Liver (tissue), 3 donors: ENCODE measurements around the gene SIL1.

Experiments used
- ATF3 ChIP-seq: IDR thresholded peaks from 2 replicates; pipeline ENCODE4 v1.6.1; 2016; ENCODE audit warnings: antibody characterized with exemption
- CTCF ChIP-seq: fragments of 150-350 bp; IDR thresholded peaks from 2 replicates; pipeline ENCODE4 v1.5.1; 2017; ENCODE audit warnings: improper control_type of control experiment, low read depth, low read length; ENCODE audit not compliant: missing input control
- EGR1 ChIP-seq, 2 donors: IDR thresholded peaks; 2 replicates each; pipeline ENCODE4 v1.6.1; 2016 to 2018; ENCODE audit warnings: antibody characterized with exemption in 2 of 2, low read depth in 2 of 2
- GABPA ChIP-seq, 2 donors: IDR thresholded peaks in 1 of 2; conservative IDR thresholded peaks in 1 of 2; 2 replicates each; pipeline ENCODE4 v1.6.1; 2016; ENCODE audit warnings: antibody characterized with exemption in 2 of 2, mild to moderate bottlenecking in 1 of 2, moderate library complexity in 1 of 2
- JUND ChIP-seq, 2 donors: IDR thresholded peaks; 2 replicates each; pipeline ENCODE4 v1.6.1; 2016; ENCODE audit warnings: antibody characterized with exemption in 2 of 2
- MAX ChIP-seq: IDR thresholded peaks from 2 replicates; pipeline ENCODE4 v1.6.1; 2016; ENCODE audit warnings: antibody characterized with exemption
- RAD21 ChIP-seq, 2 donors: IDR thresholded peaks; 2 replicates each; pipeline ENCODE4 v1.6.1; 2016; ENCODE audit warnings: antibody characterized with exemption in 2 of 2, mild to moderate bottlenecking in 2 of 2
- REST ChIP-seq: IDR thresholded peaks from 2 replicates; pipeline ENCODE4 v1.6.1; 2016; ENCODE audit warnings: antibody characterized with exemption, mild to moderate bottlenecking
- TAF1 ChIP-seq: conservative IDR thresholded peaks from 2 replicates; pipeline ENCODE4 v1.6.1; 2016; ENCODE audit warnings: antibody characterized with exemption, mild to moderate bottlenecking
- YY1 ChIP-seq: IDR thresholded peaks from 2 replicates; pipeline ENCODE4 v1.6.1; 2016; ENCODE audit warnings: antibody characterized with exemption, mild to moderate bottlenecking
- ZBTB33 ChIP-seq: IDR thresholded peaks from 2 replicates; pipeline ENCODE4 v1.6.1; 2016; ENCODE audit warnings: antibody characterized with exemption
- donor health status: healthy.
- donor health status: healthy.

- TF ChIP-seq MAX (no peak), CTCF (no peak), ATF3 (no peak), JUND (IDR thresholded peaks at IDR 0.05) (no peak), GABPA (IDR thresholded peaks at IDR 0.05 in 1 of 2, conservative IDR thresholded peaks at IDR 0.05 in 1 of 2) (no peak), REST (no peak), YY1 (no peak), RAD21 (IDR thresholded peaks at IDR 0.05) (no peak), ZBTB33 (no peak), EGR1 (IDR thresholded peaks at IDR 0.05; ENCODE audit: low read depth in 2 of 2) (no peak), TAF1 (no peak)
These were observed 202.0 kb downstream of the SIL1 start for GRCh38 chr5:138996120-138996519.
